GM19238 (cell line): Measurements from ENCODE around the gene ZNF536.

Experiments
- DNase-seq: peaks from one replicate; pipeline ENCODE4 v3.0.0; 2011; ENCODE audit warnings: low spot score; ENCODE audit not compliant: insufficient read length

Gene ZNF536

DNA sequence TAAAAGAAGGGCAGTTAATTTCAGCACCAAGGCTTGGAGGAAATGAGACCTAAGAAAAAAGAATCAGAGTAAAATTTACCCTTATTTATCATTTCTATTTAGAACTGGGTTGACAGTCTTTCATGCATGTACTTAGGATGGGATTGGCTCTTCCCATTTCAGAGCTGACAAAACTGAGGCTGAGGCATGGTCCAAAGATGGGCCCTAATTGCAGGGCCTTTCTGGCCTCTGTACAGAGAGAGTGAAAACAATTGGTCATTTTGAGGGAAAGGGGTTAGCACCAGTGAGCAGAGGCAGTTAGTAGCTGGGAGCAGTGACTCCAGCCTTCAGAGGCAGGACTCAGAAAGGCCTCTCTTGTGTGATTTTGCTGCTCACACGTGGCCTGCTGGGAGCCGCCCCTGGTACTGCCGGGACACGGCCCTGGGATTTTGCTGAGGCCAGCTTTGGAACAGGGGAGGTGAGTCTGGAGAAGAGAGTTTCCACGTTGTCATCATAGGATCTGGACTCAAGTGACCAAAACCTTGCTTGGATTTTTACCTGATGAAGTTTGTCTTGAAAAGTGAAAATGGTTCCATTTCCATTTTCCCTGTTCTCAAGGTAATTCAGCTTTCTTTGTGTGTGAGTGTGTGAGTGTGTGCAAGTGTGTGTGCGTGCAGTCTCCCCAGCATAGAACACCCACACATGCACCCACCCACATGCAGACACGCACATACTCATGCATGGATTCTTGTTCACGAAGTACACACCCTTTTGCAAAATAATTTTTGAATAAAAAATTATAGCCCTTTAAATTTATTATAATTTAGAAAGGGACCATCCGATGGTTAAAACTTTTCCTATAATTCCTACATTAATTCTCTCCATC, at the start of gene ZNF536:
TSS of gene ZNF536 (plus strand) at position 425 of the 865 bp plus-strand sequence. CDS start 71,179 bp downstream, outside the sequence.
- no peak for DNase-seq

DNA sequence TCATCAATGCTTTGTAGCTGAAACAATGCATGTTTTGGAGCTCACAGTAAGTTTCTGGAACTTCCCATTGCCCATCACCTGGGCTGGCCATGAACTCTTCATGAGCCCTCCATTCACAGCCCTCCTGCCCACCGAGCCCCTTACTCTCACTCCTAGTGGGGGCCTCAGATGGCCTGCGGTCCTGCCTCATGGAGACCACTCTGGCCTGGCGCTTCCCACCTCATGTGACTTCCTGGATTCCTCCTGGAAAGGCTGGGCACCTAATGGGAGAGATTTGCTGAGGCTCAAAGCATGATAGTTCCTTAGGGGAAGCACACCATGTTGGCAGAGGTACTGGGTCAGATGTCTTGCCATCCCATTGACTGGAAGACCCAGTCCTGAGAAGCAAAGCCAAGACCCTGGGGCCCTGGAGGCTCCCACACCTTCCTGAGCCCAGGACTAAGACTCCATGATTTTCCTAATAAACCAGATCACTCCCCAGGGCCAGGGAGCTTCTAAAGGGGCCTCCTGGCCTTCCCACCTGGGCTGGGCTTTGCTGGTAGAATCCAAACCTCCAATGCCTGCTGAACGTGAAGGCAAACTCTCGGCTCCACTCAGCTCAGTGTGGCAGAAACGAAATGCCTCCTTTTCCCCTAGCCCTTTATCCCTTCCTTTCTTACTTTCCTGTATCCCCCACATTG, 49.4 kb upstream of the ZNF536 start:
- DNase-seq = no peak

DNA sequence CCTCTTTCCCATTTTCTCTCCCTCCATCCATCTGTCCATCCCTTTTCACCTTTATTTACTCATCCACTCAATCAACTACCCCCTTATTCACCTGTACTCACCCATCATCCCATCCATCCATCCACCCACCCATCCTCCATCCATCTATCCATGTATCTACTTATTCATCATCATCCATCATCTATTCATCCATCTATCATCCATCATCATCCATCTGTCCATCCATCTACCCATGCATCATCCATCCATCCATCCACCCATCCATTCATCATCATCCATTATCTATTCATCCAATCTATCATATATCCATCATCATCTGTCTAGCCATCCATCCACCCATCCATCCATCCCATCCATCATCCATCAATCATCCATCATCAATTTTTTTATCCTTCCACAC, 48.3 kb upstream of the ZNF536 start:
- DNase-seq = no peak

DNA sequence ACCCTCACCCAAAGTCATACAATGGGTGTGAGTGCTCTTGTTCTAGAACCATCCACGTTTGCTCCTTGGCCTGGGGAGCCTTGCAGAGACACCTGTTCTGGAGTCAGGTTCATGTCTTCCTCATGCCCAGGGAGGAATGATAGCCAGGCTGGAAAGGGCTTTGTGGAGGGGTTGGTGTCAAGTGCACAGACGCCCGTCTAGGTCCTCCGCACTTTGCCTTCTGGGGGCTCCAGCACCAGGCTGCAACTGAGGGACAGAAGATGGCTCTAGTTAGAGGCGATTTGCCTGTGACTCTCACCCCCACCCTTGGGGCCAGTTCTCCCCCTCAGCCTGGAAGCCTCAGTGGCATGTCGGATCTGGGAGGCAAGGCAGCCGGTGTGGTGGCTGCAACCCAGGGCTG, 47.2 kb upstream of the ZNF536 start:
- no peak for DNase-seq

DNA sequence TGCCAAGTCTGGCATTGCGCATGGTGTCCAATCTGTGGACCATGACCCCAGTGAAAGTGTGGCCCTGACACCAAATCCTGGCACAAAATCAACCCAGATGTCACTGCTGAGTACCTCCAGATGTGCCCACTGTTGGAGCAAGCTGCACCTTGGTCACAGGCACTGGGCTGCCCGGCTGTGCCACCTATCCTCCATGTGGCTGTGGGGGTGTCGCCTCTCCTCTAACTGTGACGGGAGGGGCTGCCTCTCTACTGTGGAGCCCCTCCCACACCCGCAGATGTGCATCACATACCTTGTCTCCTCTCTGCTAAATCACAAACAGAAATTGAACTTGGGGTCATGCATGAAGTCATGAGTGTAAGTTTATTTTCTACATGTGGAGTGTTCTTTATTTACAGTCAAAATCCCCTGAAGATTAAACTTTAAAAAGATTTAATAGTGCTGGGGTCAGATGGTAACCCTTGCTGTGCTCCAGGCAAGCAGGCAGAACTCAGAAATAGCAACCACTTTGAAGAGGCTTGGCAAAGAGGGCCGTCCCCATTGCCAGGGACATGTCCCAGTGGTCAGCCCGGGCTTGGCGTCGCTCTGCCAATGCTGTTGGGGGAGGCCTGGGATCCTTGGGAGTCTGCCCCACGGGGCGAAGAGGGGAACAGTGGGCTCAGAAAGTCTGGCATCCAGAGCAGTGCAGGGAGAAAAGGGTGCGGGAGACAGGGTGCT, 46.4 kb upstream of the ZNF536 start:
- no peak for DNase-seq

DNA sequence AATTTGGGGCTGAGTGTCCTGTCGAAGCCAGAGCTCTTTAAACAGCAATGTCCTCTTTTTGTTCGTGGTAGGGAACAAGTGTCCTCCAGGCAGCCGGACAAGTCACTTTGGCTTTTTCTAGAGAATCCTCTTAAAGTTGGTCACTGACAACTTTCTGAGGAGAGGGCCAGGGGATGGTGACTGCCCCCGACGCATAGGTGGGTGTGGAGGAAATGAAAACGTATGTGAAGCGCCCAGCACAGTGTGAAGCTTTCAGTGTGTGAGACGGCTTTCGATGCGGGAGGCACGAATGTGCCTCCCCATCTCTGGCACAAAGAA, 45.8 kb upstream of the ZNF536 start:
- no peak for DNase-seq

DNA sequence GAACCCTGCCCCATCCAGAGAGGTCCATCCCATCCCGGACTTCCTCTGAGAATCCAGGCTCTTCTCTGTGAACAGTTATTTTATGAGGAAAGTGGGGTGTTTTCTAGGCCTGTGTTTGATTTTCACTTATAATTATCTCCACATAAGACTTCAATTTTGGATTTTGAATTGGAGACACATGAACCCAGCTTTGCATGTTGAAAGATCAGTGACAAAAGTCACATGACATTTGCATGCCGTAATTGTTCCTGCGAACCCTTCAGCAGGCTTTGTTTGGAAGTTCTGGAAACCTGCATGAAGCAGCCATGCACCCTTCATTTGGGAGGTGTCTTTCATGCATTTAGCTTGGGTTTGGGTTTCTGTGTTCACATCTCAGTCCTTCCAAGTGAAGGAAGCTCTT, 44.9 kb upstream of the ZNF536 start:
- DNase-seq = no peak

DNA sequence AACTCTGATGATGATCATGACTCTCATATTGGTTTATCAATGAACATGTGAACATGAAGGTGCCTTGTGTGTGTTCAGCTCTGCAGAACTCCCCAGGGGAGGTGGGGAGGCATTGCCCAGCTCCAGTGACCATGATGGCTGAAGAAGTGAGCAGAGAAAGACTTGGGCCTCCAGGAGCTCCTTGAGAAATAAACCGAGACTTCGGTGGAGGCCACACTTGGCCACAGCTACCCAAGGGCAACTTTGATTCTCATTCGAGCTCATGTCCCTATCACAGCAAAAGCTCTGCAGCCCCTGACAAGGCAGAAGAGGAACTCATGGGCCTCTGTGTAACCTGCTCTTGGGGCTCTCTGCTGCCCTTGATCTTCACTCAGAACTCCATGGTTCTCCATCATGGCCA, 44.1 kb upstream of the ZNF536 start:
- no peak for DNase-seq

DNA sequence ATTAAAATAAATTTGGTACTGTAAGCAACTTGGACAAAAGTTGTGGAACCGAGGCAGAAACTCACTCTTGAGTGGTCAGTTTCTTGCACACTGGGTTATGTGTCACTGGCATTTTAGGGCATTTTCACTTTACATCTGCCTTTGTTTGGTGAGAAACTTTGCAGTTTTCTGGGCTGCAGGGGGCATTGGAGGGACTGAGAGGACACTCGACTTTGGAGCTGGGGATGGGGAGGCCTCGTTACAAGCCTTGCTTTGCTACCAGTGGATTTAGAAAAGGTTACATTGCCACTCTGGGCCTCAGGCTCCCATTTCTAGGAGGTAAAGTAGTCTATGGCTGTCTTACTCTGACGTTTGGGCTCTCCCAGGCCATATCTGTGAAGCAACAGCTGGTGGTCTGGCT, 41.9 kb upstream of the ZNF536 start:
- DNase-seq = no peak

DNA sequence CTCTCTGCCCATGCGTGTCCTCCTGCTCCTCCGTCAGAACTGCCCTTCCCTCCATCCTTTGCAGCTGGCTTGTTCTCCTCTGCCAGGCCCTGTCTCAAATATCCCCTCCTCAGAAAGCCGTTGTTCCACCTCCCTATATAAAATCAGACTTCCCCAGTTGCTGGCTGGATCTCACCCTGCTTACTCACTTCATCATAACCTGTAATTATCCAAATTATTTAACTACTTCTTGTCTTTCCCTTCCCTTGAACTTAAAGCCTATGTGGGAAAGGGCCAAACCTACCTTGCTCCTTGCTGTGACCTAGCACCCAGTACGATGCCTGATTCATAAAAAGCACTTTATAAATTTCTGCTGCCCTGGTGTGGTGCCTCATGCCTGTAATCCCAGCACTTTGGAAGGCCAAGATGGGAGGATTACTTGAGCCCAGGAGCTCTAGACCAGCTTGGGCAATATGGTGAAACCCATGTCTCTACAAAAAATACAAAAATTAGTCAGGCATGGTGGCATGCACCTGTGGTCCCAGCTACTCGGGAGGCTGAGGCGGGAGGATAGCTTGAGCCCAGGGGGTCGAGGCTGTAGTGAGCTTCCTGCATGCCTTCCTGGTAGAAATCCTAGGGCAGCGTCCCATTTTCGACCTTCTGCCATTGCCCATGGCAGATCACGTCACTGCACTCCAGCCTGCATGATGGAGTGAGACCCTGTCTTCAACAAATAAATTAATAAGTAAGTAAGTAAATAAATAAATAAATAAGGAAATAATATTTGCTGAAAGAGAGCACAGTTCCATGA, 39.5 kb upstream of the ZNF536 start:
- DNase-seq = no peak

DNA sequence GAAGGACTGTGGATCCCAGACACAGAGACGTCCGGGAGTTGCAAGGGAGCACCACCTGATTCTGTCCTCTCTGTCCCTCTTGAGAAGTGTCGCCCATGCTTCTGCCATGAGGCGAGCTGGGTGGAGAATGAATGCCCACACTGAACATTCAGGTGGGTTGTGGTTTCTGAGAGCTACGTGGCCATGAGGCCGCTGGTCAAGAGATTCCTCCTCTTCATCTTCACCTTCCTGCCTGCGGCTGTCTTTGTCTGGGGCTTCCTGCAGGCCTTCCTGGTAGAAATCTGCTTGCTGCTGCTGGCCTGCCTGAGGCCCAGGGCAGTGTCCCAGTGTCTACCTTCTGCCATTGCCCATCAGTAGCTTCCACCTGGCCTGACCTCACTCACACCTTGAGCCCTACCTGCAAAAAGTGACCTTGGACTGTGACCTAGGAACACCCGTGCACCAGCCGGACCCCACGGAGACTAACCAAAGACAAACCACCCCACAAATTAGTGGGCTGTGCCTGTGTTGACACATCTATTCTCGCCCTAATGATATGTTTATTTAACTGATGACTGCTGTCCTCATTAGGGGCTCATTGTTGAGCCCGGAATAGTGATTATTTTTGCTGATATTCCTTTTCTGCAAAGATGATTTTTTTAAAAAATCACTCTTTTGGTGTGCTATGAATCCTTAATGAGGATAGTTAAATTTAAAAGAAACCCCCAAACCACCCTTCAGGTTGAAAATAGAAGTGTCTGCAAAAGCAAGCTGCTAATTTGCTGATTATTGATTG, 38.7 kb upstream of the ZNF536 start:
- no peak for DNase-seq

DNA sequence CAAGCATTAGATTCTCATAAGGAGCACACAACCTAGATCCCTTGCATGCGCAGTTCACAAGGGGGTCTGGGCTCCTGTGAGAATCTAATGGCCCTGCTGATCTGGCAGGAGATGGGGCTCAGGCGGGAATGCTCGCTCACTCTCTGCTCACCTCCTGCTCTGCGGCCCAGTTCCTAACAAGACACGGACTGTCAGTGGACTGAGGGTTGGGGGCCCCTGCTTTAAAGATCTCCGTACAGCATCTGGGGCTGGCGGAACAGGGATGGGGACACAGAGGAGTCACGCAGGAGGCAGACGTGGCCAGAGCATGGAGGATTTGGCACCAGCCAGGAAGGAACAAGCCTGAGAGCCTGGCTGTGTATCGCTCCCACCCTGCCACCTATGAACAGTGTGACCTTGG, 37.3 kb upstream of the ZNF536 start:
- no peak for DNase-seq

DNA sequence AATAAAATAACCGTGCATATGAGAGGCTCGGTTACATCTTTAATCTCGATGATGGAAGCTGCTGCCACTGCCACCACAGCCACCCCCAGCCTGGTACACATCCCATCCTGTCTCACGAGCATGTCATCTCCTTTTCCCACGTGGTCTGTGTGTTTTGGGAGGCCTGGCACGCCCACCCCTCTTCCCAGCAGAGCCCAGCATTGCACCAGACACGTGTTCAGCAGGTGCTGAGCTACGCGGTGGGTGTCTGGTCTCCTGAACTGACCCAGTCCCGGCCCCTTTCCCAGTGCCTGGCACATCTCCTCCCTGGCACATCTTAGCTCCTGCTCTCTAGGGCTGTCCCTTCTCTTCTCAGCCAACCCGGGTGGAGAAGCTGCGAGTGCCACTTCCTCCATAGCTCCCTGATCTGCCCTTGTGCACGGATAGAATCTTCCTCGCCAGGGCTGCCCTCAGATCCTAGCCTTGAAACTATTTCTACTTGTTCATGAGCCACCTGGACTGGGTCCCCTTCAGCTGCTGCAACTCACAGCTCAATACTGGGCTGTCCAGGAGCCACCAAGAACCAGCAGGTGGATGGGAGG, 36.8 kb upstream of the ZNF536 start:
- DNase-seq = no peak

DNA sequence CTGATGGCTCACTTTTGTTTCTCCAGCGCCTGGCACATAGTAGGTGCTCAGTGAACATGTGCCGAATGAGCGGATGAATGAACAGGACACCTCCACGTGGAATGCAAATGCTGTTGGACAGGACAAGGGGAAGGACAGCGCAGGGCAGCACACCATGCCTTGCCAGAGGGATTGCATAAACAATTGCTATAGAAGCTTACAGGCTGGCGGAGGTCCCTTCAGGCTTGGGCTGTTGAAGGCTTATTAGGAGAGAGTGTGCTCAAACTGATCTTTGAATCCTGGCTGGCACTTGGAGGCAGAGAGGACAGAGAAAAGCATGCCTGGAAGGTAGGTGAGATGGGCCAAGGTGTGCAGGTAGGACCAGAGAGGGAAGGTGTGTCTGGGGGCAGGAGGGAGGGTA, 35.9 kb upstream of the ZNF536 start:
- no peak for DNase-seq

DNA sequence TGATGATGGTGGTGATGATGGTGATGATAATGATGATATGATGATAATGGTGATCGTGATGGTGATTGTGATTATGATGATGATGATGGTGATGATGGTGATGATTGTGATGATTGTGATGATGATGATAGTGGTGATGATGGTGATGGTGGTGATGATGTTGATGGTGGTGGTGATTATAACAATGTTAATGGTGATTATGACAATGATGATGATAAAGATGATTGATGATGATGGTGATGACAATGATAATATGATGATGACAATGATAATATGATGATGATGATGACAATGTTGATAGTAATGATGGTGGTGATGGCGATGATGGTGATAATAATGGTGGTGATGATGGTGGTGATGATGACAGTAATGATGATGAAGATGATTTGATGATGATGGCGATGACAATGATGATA, 34.1 kb upstream of the ZNF536 start:
- DNase-seq = no peak

DNA sequence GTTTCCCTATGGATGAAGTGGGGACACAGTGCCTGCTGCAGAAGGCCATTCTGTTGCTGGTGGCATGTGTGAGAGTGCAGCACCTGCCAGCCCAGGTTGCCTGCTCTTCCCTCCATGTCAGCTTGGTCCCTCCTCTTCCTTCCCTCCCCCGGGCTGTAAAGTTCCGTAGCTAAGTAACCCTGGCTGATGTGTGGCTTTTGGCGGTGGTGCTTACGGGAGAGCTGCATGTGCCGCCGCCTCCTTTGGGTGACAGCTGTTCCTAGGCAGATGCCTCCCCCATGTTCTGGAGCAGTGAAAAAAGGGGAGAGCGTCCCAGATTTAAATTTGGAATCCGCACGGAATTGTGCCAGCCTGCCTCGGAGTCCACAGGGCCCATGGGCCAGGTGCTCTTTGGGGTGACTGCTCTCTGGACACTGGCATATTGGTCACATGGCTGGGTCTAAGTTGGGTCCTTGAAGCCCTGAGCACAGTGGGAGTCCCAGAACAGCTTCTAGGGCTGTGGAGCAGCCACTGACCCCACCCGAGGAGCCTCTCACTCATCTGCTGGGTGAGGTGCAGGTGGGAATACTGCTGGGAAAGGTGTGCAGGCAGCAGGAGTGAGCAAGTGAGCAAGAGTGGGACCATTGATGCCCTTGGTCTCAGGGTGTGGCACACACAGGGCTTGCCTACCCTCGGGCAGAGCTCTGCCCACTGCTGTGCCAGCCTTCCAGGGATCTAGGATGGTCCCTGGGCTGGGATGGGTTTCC, 33.1 kb upstream of the ZNF536 start:
- no peak for DNase-seq

DNA sequence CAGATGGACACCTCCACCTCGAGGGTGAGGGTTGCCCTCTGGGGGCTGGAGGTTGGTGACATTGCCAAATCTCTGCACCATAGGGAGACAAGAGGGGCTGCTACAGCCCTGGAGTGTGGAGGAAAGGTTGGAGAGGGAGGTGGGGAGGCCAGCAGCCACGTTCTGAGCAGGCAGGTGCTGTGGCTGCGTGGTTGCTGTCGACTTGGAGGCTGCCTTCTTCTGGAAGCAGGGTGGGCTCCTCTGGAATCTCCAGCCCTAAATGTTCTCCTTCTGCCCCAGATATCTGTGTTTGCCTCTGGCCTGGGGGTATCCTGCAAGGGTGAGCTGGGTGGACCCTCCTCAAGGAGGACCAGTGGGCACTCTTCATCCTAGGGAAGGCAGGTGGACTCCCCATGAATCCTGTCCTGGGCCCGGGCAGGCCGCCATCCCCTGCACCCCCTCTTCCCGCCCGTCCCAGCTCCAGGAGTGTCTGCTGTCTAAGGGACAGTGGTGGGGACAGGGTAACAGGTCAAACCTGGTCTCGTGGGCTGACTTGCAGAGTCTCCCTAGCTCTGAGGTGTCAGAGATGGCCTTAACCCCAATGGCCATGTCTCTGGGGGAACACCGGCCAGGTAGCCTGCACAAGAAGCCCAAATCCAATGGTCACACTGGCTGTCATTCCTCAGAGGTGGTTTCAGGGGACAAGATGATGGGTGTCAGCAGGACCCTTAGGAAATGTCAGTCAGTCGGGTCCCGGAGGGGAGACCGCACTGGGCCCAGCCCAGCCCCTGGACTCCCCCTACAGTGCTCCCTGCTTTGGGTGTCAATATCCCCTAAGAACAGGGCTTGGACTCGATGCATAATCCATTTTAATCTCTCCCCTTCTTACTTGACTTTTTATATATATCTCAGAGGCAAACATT, 32.3 kb upstream of the ZNF536 start:
- no peak for DNase-seq

DNA sequence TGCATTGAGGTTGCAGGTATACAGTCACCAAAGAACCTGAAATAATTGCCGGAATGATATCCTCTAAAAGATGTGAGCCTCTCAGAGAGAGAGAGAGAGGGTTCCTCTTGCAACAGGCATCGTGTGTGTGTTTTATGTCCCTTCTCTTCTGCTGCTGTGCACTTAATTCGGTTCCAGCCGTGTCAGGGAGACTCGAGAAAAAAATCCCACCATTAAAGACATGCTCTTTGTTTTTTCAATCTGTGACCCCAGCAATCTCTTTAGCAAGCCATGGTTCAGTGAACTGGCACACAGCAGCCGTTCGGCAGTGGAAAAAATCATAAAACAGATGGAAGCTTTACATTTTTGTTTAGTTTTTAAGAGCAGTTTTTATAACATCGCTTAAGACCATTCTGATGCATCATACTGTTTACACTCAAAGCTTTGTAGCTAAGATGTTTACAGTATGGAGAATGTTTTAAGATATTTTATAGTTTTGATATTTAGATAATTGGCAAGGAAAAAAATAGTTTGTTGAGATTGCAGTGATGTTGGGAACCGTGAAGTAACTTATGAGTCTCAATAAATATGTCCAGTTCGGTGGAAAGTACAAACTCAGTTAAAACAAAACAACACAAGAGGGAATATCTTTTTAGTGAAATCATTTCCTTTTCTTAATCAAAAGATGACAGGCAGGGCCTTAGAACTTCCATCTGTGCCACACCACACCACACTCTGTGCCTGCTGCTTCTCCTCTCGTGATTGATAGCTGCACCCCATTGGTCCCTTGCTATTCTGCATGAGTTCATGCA, 31.2 kb upstream of the ZNF536 start:
- DNase-seq = no peak
